ENCODE measurements around the gene EXOC7.
"Not testable (repeated sequence)": the region's sequence is repeated elsewhere in the genome, so short reads cannot be mapped to it uniquely, and the experiment has no call there.

Gene EXOC7

GRCh38 chr17:76072148-76072858 is 31.3 kb downstream of the EXOC7 start, which contains the start of gene SRP68:
TSS of gene SRP68 (minus strand) at chr17:76072517. CDS start at chr17:76072491, 26 bp downstream.
- peak; percentile 75 to 80 for DNase-seq

DNA sequence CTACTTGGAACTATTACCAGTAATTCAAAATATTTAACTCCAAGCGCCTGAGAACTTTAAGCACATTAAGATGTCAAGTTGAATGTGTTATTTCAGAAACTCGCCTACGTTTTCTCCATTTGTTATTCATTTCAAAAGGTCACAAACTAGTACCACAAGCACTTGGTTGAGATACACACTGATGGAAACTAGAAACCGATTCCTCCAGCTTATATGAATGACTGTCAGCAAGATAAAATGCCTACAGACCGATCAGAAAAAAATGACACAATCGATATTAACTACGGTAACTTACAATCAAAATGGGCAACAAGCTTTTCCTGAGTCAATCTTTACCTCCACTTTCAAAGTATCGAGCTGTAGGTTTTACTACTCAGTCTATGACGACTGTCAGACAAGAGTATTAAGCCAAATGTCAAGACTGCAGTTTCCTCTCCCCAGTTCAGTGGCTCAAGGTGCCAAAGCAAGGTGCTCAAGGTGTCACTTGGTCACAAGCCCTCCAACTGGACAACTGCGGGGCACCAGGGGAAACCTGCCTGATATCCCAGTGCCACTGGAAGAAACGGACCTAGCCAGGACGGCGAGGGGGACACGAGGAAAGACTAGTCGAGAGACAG is 31.9 kb downstream of the EXOC7 start:
- DNase-seq: peak in 1 of 2 donors; percentile 41

DNA sequence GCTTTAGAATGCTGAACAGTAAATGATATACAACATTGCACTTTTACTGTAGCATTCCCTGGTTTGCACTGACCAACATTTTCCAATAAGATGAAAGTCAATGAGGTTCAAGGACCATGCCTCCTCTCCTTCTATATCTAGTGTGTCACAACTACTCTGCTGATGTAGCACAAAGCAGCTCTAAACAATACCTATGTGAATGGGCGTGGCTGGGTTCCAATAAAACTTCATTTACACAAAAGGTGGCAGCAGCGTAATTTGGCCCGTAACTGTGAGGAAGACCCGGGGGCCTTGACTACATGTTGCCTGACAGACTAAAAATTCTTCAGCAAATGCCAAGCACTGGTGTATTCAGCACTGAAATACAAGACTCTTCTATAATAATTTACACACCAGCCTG is 37.8 kb downstream of the EXOC7 start:
- no peak for DNase-seq

DNA sequence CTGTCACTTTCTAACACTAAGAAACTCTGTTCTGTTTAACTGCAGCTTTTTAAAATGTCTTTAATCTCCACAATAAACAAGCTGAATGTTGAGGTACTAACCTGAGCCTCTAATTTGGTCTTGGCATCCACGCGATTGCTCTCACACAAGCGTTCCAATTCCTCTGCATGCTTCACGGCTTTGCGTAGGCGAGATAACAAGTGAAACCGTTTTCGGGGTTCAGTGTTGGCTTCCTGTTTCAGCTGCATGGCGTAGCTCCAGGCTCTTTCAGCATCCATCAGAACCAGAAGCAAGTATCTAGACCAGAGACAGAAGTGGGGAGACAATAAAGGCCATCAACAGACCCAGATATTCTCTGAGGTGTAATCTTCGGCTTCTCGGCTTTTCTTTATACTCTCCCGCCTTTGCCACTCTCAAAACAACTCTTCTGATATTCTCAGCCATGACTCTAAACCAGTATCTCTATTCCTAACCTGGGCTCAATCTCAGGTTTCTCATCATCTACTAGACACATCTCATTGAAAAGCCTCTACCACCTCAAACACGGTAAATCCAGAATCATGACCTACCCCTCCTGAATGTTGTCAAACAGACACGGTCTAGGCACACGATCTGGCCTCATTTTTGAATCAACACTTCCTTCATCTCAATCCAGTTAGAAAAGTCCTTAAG is 39.6 kb downstream of the EXOC7 start:
- DNase-seq: peak in 1 of 2 donors; percentile 52

GRCh38 chr17:76058264-76058663 is 45.3 kb downstream of the EXOC7 start:
- DNase-seq: not testable (repeated sequence)

- no peak for DNase-seq
Measured at GRCh38 chr17:76056882-76057281, 46.7 kb downstream of the EXOC7 start.

DNA sequence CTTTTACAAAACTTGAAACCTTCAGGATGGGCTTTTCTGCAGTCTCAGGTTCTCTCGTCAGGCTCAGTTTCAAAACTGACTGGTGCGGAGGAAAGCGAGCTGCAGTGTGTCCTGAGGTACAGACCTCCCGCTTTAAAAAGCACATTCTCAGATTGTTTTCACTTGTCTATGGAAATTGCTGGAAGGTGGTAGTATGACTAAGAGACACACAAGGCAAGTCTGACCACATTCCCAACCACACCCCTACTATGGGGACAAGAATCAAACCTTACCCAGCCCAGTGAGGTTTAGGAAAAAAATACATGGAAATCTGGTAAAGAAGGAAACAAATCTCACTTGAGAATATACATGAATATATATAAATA is 49.5 kb downstream of the EXOC7 start:
- no peak for DNase-seq

DNA sequence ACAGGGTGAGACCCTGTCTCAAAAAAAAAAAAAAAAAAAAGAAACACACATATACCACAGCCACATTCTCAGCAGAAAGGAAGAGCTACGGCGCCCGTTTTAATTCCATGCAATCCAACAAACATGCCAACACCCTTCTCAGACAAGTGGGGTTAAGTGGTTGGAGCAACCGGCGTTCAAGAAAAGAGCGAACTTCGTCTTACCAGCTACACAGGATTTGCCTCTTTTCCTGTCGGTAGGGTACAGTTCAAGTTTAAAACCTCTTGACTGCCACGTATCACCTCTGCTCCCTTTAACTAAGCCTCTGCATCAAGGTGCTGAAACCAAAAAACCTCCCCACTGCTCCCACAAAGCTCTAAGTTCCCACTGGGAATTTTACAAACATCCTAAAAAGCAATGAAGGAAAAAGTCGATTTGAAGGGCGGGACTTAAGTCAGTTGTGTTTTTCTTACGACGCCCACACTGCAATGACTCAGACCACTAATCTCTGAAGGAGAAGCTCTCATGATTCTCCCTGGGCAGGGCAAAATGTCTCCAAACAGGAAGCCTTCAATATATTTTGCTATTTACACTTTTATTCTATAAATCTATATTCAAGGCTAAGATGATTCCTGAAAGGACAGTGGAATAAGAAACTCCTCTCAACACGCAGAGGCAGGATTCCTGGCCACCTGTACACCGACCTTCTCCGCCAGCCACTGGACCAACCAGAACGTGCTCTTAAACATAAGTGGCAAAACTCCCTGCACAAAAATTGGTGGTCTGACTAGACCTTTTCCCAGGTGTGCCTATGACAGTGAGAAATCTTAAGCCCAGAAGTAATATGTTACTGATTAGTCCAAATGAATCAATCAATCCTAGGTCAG is 50.1 kb downstream of the EXOC7 start:
- no peak for DNase-seq

GRCh38 chr17:76051561-76051960 is 52.0 kb downstream of the EXOC7 start:
- no peak for DNase-seq

DNA sequence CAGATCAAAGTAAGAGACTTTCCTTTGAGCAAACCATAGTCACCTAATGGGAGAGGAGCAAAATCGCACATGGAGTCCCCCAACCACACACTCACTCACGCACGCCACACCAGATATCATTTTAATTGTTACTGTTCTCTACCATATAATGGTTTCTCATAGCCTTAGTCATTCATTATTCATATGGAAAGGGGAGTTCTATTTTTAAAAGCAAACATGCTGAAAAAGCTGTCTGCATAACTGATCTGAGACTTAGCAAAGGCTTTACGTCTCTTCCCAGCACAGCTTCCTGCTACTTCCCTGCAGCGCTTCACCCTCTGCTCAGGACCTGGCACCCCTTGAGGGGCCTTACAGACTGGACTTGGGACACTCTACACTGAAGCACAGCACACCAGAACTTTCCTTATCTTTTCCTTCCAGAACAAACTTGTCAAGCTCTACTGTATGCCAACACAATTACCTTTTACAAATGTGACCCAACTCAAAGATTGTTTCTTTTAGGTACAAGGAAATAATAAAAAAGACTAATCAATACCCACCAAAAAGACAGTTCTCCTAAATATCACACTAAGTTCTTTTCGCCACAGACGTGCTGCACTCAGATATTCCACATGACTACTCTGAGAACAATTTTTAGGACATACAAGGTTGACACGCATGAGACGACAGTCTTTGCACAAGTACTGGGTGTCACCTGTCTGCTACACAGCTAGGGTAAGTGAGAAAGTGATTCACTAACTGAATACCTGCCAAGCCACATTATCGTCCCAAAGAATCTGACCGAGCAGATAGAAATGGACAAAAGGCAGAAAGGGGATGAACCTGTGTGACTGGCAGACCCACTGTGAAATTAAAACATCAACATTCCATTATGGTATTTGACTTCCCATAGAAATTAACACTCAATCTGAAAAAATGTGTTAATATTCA is 52.8 kb downstream of the EXOC7 start:
- no peak for DNase-seq

DNA sequence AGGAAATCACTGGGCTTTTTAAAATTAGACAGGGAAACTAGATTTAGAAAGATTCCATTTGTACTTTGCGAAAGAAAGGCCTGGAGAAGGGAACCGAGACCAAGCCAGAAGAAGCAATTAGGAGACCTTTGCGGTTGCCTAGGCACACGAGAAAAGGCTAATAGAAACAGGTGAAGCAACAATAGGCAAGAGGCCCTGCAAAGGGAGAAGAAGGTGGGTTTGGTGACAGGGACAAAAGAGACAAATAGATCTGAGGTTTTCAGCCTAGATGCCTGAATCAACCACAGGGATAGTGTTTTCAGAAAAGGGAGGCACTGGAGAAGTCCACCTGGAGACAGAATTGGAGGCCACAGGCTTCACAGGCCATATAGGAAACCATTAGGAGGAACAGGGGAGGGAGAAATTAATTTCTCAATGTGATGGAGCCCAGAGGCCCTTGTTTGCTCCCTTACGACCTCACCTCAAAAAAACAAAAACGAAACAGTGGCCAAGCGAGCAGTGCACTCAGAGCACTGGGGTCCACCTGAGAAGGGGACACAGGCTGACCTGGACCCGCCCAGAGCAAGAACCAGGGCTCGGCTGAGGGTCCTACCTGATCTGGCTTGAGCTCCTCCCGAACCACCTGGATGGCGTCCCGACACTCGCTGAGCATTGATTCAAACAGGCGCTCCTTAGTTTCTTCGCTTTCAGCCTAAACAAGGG is 53.6 kb downstream of the EXOC7 start:
- no peak for DNase-seq

GRCh38 chr17:76049239-76049638 is 54.3 kb downstream of the EXOC7 start:
- no peak for DNase-seq

DNA sequence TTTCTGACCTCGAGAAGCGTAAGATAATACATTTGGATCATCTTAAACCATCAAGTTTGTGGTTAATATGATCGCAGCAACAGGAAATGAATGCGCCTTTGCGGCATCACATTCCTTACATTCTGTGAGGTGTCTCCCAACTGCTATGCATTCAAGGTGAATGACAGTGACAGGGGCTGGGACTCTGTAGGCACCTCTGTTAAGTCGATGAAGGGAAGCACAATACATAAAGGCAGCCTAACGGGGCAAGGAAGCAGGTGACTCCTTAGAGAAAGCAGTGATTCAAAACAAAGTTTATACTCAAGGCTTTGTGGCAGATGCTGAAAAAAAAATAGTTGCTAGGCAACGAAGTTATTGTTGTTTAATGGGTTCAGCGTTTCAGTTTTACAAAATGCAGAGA is 54.9 kb downstream of the EXOC7 start:
- DNase-seq: no peak

DNA sequence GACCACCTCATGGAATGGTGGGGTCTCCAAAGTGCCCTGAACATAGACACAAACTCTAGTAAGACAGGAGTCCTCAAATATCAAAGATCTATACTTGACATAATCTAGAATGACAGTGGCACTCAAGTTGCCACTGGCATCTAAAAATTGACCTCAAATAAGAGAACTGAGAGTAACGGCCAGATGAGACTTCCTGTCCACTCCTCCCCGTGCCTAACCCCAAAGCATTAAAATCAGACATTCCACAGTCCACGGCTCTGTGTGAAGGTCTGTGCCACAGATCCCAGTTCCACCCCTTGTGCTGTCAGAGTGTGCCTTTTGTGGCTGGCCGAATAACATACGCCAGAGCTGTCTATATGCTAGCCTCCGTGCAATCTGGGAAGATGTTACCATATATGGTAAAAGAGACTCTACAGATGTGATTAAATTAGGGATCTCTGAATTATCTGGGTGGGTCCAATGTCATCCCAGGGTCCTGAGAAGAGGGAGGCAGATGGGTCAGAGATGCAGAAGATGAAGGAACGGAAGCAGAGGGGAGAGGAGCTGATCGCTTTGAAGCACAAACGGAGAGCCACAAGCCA is 55.5 kb downstream of the EXOC7 start:
- DNase-seq: no peak

DNA sequence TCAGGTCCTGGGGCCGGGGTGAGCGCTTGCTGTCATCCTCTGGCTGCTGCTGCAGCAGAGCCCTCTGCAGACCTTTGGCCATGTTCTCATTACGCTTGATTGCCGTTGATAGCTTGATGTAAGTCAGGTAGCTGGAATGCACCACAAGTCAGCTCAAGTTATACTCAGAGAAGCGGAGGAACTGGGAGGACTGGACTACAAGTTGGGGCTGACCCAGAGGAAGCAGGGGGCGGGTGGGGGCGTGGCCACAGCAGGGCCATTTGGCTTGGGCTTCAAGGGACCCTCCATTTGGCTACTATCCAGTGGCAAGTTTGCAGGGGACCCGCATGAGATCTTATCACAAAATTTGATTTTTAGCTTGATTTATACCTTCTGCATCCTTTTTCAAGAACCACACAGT is 57.5 kb downstream of the EXOC7 start:
- no peak for DNase-seq

GRCh38 chr17:76044475-76045007 is 59.0 kb downstream of the EXOC7 start:
- DNase-seq: not testable (repeated sequence)

DNA sequence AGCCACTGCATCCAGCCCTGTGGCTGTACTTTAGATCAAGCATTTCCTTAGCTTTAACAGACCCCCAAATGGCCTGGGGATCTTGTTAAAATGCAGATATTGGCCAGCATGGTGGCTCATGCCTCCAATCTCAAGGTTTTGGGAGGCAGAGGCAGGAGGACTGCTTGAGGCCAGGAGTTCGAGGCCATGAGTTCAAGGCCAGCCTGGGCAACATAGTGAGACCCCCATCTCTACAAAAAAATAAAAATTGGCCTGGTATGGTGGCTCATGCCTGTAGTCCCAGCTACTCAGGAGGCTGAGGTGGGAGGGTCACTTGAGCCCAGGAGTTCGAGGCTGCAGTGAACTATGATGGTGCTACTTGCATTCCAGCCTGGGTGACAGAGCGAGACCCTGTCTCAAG is 60.7 kb downstream of the EXOC7 start:
- DNase-seq: not testable (repeated sequence)

DNA sequence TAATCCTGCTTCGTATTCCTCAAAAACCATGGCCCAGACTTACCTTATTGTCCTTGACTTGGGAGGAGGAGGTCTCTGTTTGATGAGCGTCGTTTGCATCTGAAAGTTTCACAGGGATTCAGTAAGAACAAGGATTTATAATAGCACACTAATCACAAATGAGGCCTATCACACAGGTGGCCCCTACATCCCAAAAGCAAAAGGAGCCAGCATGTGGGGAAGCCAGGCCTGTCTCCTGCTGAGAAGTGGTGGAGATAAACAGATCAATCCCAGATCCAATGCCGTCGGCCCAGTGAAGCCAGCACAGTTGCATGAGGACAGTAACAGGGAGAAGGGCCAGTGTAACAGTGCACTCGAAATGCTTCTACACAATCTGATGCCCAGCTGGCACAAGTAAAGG is 63.2 kb downstream of the EXOC7 start:
- DNase-seq: no peak

DNA sequence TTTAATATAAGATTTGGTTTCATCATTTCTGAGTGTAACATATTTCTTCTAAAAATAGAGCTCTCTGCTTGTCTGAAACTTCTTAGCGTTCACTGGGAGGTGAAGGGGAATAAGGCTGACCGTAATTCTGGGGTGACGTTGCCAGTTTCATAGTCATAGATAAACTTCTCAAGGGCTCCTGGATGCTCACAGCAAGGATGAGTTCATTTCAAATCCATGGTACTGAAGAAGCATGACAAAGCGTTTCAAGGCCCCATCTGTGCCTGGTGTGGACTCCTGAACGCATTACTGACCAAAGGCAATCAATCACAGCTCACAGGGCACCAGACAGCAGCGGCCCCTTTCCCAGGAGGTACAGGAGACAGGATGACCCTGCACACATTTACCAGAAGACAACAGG is 64.5 kb downstream of the EXOC7 start:
- DNase-seq: no peak

DNA sequence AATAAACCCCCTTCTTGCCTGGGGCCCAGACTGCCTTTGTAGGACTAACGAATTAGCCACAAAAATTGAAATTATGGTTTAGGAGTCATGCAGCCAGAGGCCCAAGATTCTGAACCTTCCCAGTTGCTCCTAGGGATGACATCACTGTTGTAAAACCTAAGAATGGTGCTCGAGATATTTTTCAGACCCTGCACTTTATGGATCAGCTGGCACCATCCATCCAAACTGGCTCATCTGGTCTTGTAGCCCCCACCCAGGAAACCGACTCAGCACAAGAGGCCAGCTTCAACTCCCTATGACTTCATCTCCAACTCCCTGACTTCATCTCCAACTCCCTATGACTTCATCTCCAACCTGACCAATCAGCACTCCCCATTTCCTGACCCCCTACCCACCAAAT is 65.5 kb downstream of the EXOC7 start:
- DNase-seq: no peak
